Measurements from ENCODE around the gene PTPRF.

- TF ChIP-seq CTCF (IDR thresholded peaks at IDR 0.05; ENCODE audit: low read depth, low read length), result no peak
- no peak for TF ChIP-seq EZH2phosphoT487 (IDR thresholded peaks at IDR 0.05; ENCODE audit: low read depth)
Measured at GRCh38 chr1:43653339-43653738, 122.7 kb downstream of the PTPRF start.

All from OCI-LY3 (cell line).